ENCODE measurements around the gene PRCD.

The PRCD gene

DNA sequence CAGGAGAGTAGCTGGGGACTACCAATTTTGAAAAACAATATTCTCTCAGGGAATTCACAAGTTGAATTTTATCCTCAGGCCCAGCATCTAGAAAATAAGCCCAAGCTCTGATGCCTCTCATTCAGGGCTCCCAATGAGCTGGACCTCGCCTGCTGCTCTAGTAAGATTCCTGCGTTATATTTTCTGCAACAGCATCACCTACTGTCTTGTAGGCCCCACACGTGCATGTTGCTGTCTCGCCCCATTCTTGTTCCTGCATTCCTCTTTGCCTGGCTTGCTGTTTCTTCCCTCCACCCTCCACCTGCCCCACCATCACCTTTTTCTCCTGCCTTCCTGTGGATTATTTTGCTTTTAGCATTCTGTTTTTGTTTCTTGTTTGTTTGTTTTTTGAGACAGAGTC is 54.1 kb downstream of the PRCD start:
- DNase-seq (ENCODE audit: low spot score) (no peak), FAIRE-seq (no peak)

DNA sequence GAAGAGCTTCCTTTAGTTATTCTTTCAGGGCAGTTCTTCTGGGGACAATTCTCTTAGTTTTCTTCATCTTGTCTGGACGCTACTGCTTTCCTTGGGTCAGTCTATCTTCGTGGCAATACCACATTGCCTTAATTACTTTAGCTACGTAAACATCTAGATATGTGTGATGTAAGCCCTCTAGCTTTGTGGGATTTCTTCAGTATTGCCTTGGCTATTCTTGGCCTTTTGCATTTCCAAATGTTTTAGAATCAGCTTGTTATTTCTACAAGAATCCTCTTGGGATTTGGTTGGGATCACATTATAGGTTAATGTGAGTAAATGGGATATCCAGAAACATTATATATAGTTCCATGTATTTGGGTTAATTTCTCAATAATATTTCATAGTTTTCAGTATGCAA is 54.8 kb downstream of the PRCD start:
- DNase-seq (ENCODE audit: low spot score) (no peak), FAIRE-seq (no peak)

Data from RCC 7860 (cell line).